ENCODE results near the gene NSUN4. TPM values are rescaled to one million over a fixed set of nuclear protein-coding genes. Genes with fewer than 3 reads are reported as not detected.

NSUN4 gene
- total RNA-seq, 1 donor from 2014 or later: 26.6 TPM

- Mint-ChIP-seq H3K27me3 (no peaks in the 10 kb centered on the region), H3K36me3 (no peaks in the 10 kb centered on the region), H3K4me1 (ENCODE audit: unreplicated experiment) (peaks cover 8% of the 10 kb centered on the region), H3K4me3 (no peak overlapping the region), H3K27ac (no peak overlapping the region), H3K9me3 (no peaks in the 10 kb centered on the region)
- TF ChIP-seq CTCF (conservative IDR thresholded peaks at IDR 0.05): no peak
- DNase-seq (ENCODE audit: extremely low spot score, unreplicated experiment): no peak
Observed at GRCh38 chr1:46410156-46411009, 69.8 kb downstream of the NSUN4 start.

GRCh38 chr1:46411010-46411405 lies 70.4 kb downstream of the NSUN4 start:
- Mint-ChIP-seq H3K9me3 (no peaks in the 10 kb centered on the region), H3K36me3 (no peaks in the 10 kb centered on the region), H3K4me3 (no peak overlapping the region), H3K27me3 (no peaks in the 10 kb centered on the region), H3K27ac (no peak overlapping the region), H3K4me1 (ENCODE audit: unreplicated experiment) (peaks cover 8% of the 10 kb centered on the region)
- DNase-seq (ENCODE audit: extremely low spot score, unreplicated experiment): no peak
- no peak for TF ChIP-seq CTCF (conservative IDR thresholded peaks at IDR 0.05)

Other genes with a start within 250 kb of the NSUN4 start
- gene PIK3R3, start 208.2 kb upstream of the NSUN4 start, total RNA-seq (ENCODE audit: low replicate concordance): 14.0 and 47.5 TPM in 2 replicates
- 22.2 and 27.6 TPM in 2 replicates for gene TSPAN1, start 165.7 kb upstream of the NSUN4 start, total RNA-seq (ENCODE audit: low replicate concordance)
- not detected in 2 replicates for gene P3R3URF, start 164.3 kb upstream of the NSUN4 start, total RNA-seq (ENCODE audit: low replicate concordance)
- 50.7 and 74.0 TPM in 2 replicates for gene POMGNT1, start 142.4 kb upstream of the NSUN4 start, total RNA-seq (ENCODE audit: low replicate concordance)
- gene LURAP1, start 137.5 kb upstream of the NSUN4 start, total RNA-seq (ENCODE audit: low replicate concordance): 0.48 and 2.8 TPM in 2 replicates
- gene RAD54L, start 93.0 kb upstream of the NSUN4 start, total RNA-seq (ENCODE audit: low replicate concordance): 9.6 and 22.9 TPM in 2 replicates
- gene LRRC41, start 37.2 kb upstream of the NSUN4 start, total RNA-seq (ENCODE audit: low replicate concordance): 85.6 and 89.9 TPM in 2 replicates
- 335 and 403 TPM in 2 replicates for gene UQCRH, start 37.1 kb upstream of the NSUN4 start, total RNA-seq (ENCODE audit: low replicate concordance)
- gene FAAH, start 53.5 kb downstream of the NSUN4 start, total RNA-seq (ENCODE audit: low replicate concordance): 30.8 and 32.0 TPM in 2 replicates
- gene DMBX1, start 149.0 kb downstream of the NSUN4 start, total RNA-seq (ENCODE audit: low replicate concordance): 0.10 TPM in 1 of 2 replicates, not detected in the other
- not detected in 2 replicates for gene KNCN, start 210.8 kb downstream of the NSUN4 start, total RNA-seq (ENCODE audit: low replicate concordance)

Measured in type B pancreatic cell (in vitro differentiated cells).